Mesendoderm (in vitro differentiated cells): Measurements from ENCODE around the gene COLEC11.

Experiments
- DNase-seq: peaks from one replicate; pipeline ENCODE4 v3.0.0; 2013
- H2AK5ac ChIP-seq: 2 replicates; pipeline ENCODE4 v1.6.1; 2013; ENCODE audit warnings: low read length, inconsistent platforms
- H2BK120ac ChIP-seq: 2 replicates; pipeline ENCODE4 v1.6.1; 2013; ENCODE audit warnings: low read depth, mild to moderate bottlenecking, low read length, moderate library complexity, mixed read lengths
- H2BK15ac ChIP-seq: replicated peaks from 2 replicates; pipeline ENCODE4 v1.6.1; 2013; ENCODE audit warnings: low read depth, mild to moderate bottlenecking, moderate library complexity
- H2BK5ac ChIP-seq: 2 replicates; pipeline ENCODE4 v1.6.1; 2013; ENCODE audit warnings: low read length, inconsistent platforms
- H3K18ac ChIP-seq: 2 replicates; pipeline ENCODE4 v1.6.1; 2013; ENCODE audit warnings: mild to moderate bottlenecking, low read length, mixed read lengths
- H3K23ac ChIP-seq: one replicate; pipeline ENCODE4 v1.6.1; 2013; ENCODE audit warnings: low read length
- H3K27ac ChIP-seq: 2 replicates; pipeline ENCODE4 v1.5.1; 2013; ENCODE audit warnings: low read depth, mild to moderate bottlenecking, inconsistent platforms, low read length, moderate library complexity
- H3K27me3 ChIP-seq: 2 replicates; pipeline ENCODE4 v1.6.1; 2013; ENCODE audit warnings: low read length, control low read depth, mild to moderate bottlenecking, inconsistent platforms; ENCODE audit not compliant: insufficient read depth, poor library complexity
- H3K36me3 ChIP-seq: 2 replicates; pipeline ENCODE4 v1.6.1; 2013; ENCODE audit warnings: low read length, inconsistent platforms; ENCODE audit not compliant: control insufficient read depth, insufficient read depth
- H3K4ac ChIP-seq: one replicate; pipeline ENCODE4 v1.6.1; 2013; ENCODE audit warnings: low read depth, mild to moderate bottlenecking, low read length, moderate library complexity
- H3K4me1 ChIP-seq: 2 replicates; pipeline ENCODE4 v1.6.1; 2013; ENCODE audit warnings: low read depth, low read length, inconsistent platforms; ENCODE audit not compliant: control insufficient read depth
- H3K4me2 ChIP-seq: 2 replicates; pipeline ENCODE4 v1.6.1; 2013; ENCODE audit warnings: low read length
- H3K4me3 ChIP-seq: 2 replicates; pipeline ENCODE4 v1.5.1; 2013; ENCODE audit warnings: mild to moderate bottlenecking, low read length
- H3K56ac ChIP-seq: one replicate; pipeline ENCODE4 v1.6.1; 2013; ENCODE audit warnings: low read length
- H3K79me1 ChIP-seq: 2 replicates; pipeline ENCODE4 v1.6.1; 2013; ENCODE audit warnings: low read length, inconsistent platforms
- H3K79me2 ChIP-seq: 2 replicates; pipeline ENCODE4 v1.6.1; 2013; ENCODE audit warnings: mild to moderate bottlenecking, low read length; ENCODE audit not compliant: control insufficient read depth, insufficient read depth
- H3K9ac ChIP-seq: 2 replicates; pipeline ENCODE4 v1.6.1; 2013; ENCODE audit warnings: low read length, inconsistent platforms
- H4K5ac ChIP-seq: one replicate; pipeline ENCODE4 v1.6.1; 2013; ENCODE audit warnings: low read length
- H4K8ac ChIP-seq: one replicate; pipeline ENCODE4 v1.6.1; 2013; ENCODE audit warnings: low read depth, mild to moderate bottlenecking, control low read depth, low read length, moderate library complexity
- WGBS: extraction: QIAGEN DNeasy Blood & Tissue Kit; methylation state at CpG from one replicate; pipeline ENCODE4 v1.1.7; 2013; ENCODE audit warnings: low lambda C conversion rate, missing lambda C conversion rate; ENCODE audit not compliant: insufficient coverage; ENCODE audit errors: extremely low coverage; 5-methylcytosine and 5-hydroxymethylcytosine counted together

COLEC11 gene

GRCh38 chr2:3637692-3638455 is 43.0 kb downstream of the COLEC11 start:
- no peak overlapping the region for H3K18ac ChIP-seq
- no CpG with 5 or more reads among the region's 30 CpGs for WGBS
- H3K27ac ChIP-seq = no peak overlapping the region
- H4K8ac ChIP-seq = no peak overlapping the region
- H2BK5ac ChIP-seq = no peak overlapping the region
- no peak overlapping the region for H2BK120ac ChIP-seq
- H3K56ac ChIP-seq = no peak overlapping the region
- no peak overlapping the region for H4K5ac ChIP-seq
- no peaks in the 10 kb centered on the region for H3K79me2 ChIP-seq
- no peak for DNase-seq
- no peak overlapping the region for H3K4me2 ChIP-seq
- H3K23ac ChIP-seq = no peak overlapping the region
- no peaks in the 10 kb centered on the region for H3K4me1 ChIP-seq
- H3K79me1 ChIP-seq = no peaks in the 10 kb centered on the region
- no peak overlapping the region for H3K4ac ChIP-seq
- no peak overlapping the region for H3K4me3 ChIP-seq
- H2BK15ac ChIP-seq = no peak overlapping the region
- no peaks in the 10 kb centered on the region for H3K27me3 ChIP-seq
- no peaks in the 10 kb centered on the region for H3K36me3 ChIP-seq
- H2AK5ac ChIP-seq = no peak overlapping the region
- no peak overlapping the region for H3K9ac ChIP-seq

DNA sequence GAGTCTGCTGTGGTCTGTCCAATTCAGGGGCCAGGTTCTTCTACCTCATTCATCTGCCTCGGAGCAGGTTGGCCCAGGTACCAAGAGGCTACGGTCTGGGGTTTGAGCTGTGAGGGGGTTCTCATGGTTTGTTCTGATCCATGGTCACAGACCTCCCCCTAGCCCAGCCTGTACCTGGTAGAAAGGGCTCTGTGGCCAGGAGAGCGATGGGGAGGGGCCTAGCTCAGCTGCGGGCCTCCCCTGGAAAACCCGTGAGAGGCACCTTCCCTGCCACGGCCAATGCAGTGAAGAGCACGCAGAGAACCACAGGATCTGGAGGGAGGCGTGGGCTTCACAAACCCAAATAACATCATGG is 43.5 kb downstream of the COLEC11 start:
- no peak overlapping the region for H3K27ac ChIP-seq
- no peak overlapping the region for H2BK5ac ChIP-seq
- H4K5ac ChIP-seq = no peak overlapping the region
- H3K4me2 ChIP-seq = no peak overlapping the region
- H3K36me3 ChIP-seq = no peaks in the 10 kb centered on the region
- no peak overlapping the region for H2BK15ac ChIP-seq
- DNase-seq = no peak
- H3K23ac ChIP-seq = no peak overlapping the region
- no peak overlapping the region for H3K4ac ChIP-seq
- H2AK5ac ChIP-seq = no peak overlapping the region
- no peak overlapping the region for H3K4me3 ChIP-seq
- no peak overlapping the region for H3K56ac ChIP-seq
- no peak overlapping the region for H2BK120ac ChIP-seq
- no CpG with 5 or more reads among the region's 8 CpGs for WGBS
- H3K79me1 ChIP-seq = no peaks in the 10 kb centered on the region
- H3K4me1 ChIP-seq = no peaks in the 10 kb centered on the region
- H3K18ac ChIP-seq = no peak overlapping the region
- no peak overlapping the region for H4K8ac ChIP-seq
- H3K27me3 ChIP-seq = no peaks in the 10 kb centered on the region
- no peak overlapping the region for H3K9ac ChIP-seq
- H3K79me2 ChIP-seq = no peaks in the 10 kb centered on the region

DNA sequence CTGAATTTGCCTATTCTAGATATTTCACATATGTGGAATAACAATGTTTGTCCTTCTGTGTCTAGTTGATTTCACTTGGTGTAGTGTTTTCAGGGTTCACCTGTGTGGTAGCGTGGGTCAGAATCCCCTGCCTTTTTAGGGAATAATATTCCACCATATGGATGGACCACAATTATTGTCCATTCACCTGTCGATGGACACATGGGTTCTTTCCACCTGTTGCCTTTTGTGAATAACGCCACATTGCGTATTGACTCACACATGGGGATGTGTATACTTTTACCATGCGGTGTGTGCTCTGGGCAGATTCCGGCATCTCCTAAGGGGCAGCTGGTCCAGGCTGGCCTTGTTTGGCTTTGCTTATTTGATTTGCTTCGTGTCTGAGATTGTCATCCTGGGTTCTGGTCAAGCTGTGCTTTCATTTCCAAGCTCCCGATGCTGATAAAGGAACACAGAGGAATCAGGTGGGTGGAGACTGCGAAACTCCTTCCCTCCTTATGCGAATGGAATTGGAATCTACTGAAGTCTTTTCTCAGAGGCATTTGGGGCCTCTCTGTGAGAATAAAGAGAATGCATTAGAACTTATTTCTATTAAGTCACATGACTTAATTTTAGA is 44.2 kb downstream of the COLEC11 start:
- Histone ChIP-seq H3K9ac (no peak overlapping the region), H3K18ac (no peak overlapping the region), H3K79me1 (no peaks in the 10 kb centered on the region), H3K36me3 (no peaks in the 10 kb centered on the region), H3K23ac (no peak overlapping the region), H2BK5ac (no peak overlapping the region), H3K4me3 (no peak overlapping the region), H2BK15ac (no peak overlapping the region), H3K4me1 (no peaks in the 10 kb centered on the region), H3K27me3 (no peaks in the 10 kb centered on the region), H2AK5ac (no peak overlapping the region), H3K4me2 (no peak overlapping the region), H3K27ac (no peak overlapping the region), H3K79me2 (no peaks in the 10 kb centered on the region), H4K5ac (no peak overlapping the region), H3K4ac (no peak overlapping the region), H2BK120ac (no peak overlapping the region), H4K8ac (no peak overlapping the region), H3K56ac (no peak overlapping the region)
- WGBS = no CpG with 5 or more reads among the region's 10 CpGs
- no peak for DNase-seq

GRCh38 chr2:3639653-3640052 is 44.7 kb downstream of the COLEC11 start:
- no peaks in the 10 kb centered on the region for H3K27me3 ChIP-seq
- H3K27ac ChIP-seq = no peak overlapping the region
- H2AK5ac ChIP-seq = no peak overlapping the region
- no peak overlapping the region for H3K18ac ChIP-seq
- DNase-seq = no peak
- no peaks in the 10 kb centered on the region for H3K79me1 ChIP-seq
- H2BK5ac ChIP-seq = no peak overlapping the region
- H2BK120ac ChIP-seq = no peak overlapping the region
- H3K56ac ChIP-seq = no peak overlapping the region
- H3K4me3 ChIP-seq = no peak overlapping the region
- H3K4ac ChIP-seq = no peak overlapping the region
- no peak overlapping the region for H3K4me2 ChIP-seq
- no peak overlapping the region for H3K23ac ChIP-seq
- no peak overlapping the region for H3K9ac ChIP-seq
- no peak overlapping the region for H4K8ac ChIP-seq
- no peaks in the 10 kb centered on the region for H3K79me2 ChIP-seq
- no peaks in the 10 kb centered on the region for H3K36me3 ChIP-seq
- no peaks in the 10 kb centered on the region for H3K4me1 ChIP-seq
- no peak overlapping the region for H4K5ac ChIP-seq
- H2BK15ac ChIP-seq = no peak overlapping the region
- no CpG with 5 or more reads among the region's 8 CpGs for WGBS

GRCh38 chr2:3641181-3641580 is 46.3 kb downstream of the COLEC11 start:
- Histone ChIP-seq H3K9ac (no peak overlapping the region), H3K23ac (no peak overlapping the region), H2BK5ac (no peak overlapping the region), H2AK5ac (no peak overlapping the region), H2BK120ac (no peak overlapping the region), H3K36me3 (no peaks in the 10 kb centered on the region), H3K27me3 (no peaks in the 10 kb centered on the region), H3K4me1 (no peaks in the 10 kb centered on the region), H3K79me1 (no peaks in the 10 kb centered on the region), H3K18ac (no peak overlapping the region), H4K5ac (no peak overlapping the region), H3K4me2 (no peak overlapping the region), H2BK15ac (no peak overlapping the region), H3K27ac (no peak overlapping the region), H3K4ac (no peak overlapping the region), H4K8ac (no peak overlapping the region), H3K4me3 (no peak overlapping the region), H3K56ac (no peak overlapping the region), H3K79me2 (no peaks in the 10 kb centered on the region)
- no peak for DNase-seq
- WGBS = no CpG with 5 or more reads among the region's 13 CpGs
